Chondrocyte (in vitro differentiated cells): Measurements from ENCODE around the gene PFN2. TPM values are rescaled to one million over a fixed set of nuclear protein-coding genes. Genes with fewer than 3 reads are reported as not detected.

Source experiments
- DNase-seq: peaks from one replicate; pipeline ENCODE4 v3.0.0; 2021; ENCODE audit warnings: mixed read lengths, low spot score
- H3K27ac Mint-ChIP-seq: one replicate; pipeline ENCODE4 v1.8.0; 2021; ENCODE audit warnings: mild to moderate bottlenecking, moderate library complexity, mixed read lengths; ENCODE audit not compliant: unreplicated experiment
- H3K27me3 Mint-ChIP-seq: 2 replicates; pipeline ENCODE4 v1.8.0; 2021; ENCODE audit warnings: low read depth, mixed read lengths
- H3K36me3 Mint-ChIP-seq: 2 replicates; pipeline ENCODE4 v1.8.0; 2021; ENCODE audit warnings: low read depth, mixed read lengths
- H3K4me1 Mint-ChIP-seq: 2 replicates; pipeline ENCODE4 v1.8.0; 2021; ENCODE audit warnings: low read depth, mild to moderate bottlenecking, mixed read lengths
- H3K4me3 Mint-ChIP-seq: one replicate; pipeline ENCODE4 v1.8.0; 2021; ENCODE audit warnings: mild to moderate bottlenecking, moderate library complexity, mixed read lengths; ENCODE audit not compliant: unreplicated experiment
- H3K9me3 Mint-ChIP-seq: 2 replicates; pipeline ENCODE4 v1.8.0; 2021; ENCODE audit warnings: low read depth, mixed read lengths
- CTCF ChIP-seq: fragments of 200-600 bp; sonication (generic); IDR thresholded peaks from 2 replicates; pipeline ENCODE4 v1.5.0; 2021; ENCODE audit warnings: antibody characterized with exemption, mild to moderate bottlenecking, moderate library complexity
- total RNA-seq: library from RNA; stranded (reverse); gene quantifications from 3 replicates; pipeline ENCODE4 v1.2.1, GENCODE V29; 2021

The PFN2 gene
- total RNA-seq, 1 donor from 2014 or later = 447 TPM

GRCh38 chr3:149919509-149919908, 51.2 kb downstream of the PFN2 start:
- Mint-ChIP-seq H3K4me3 (no peak overlapping the region), H3K36me3 (peaks cover 18% of the 10 kb centered on the region), H3K27me3 (no peaks in the 10 kb centered on the region), H3K4me1 (no peaks in the 10 kb centered on the region), H3K27ac (no peak overlapping the region), H3K9me3 (no peaks in the 10 kb centered on the region)
- no peak for TF ChIP-seq CTCF
- DNase-seq = no peak

GRCh38 chr3:149917124-149917667, 53.5 kb downstream of the PFN2 start:
- Mint-ChIP-seq H3K36me3 (peaks cover 20% of the 10 kb centered on the region), H3K4me1 (no peaks in the 10 kb centered on the region), H3K27me3 (no peaks in the 10 kb centered on the region), H3K27ac (no peak overlapping the region), H3K4me3 (no peak overlapping the region), H3K9me3 (no peaks in the 10 kb centered on the region)
- TF ChIP-seq CTCF = no peak
- no peak for DNase-seq

Other genes with a start within 250 kb of the PFN2 start
- gene COMMD2, start 218.4 kb downstream of the PFN2 start, total RNA-seq = 52.2 to 61.7 TPM (median 55.9 TPM) in 3 replicates
- gene ANKUB1, start 178.3 kb downstream of the PFN2 start, total RNA-seq = not detected in 3 replicates
- 37.0 to 43.1 TPM (median 42.1 TPM) in 3 replicates for gene RNF13, start 157.7 kb downstream of the PFN2 start, total RNA-seq